K562 (cell line): ENCODE results near the gene GRIA2.

Experiments
- CHD2 ChIP-seq: IDR thresholded peaks from 2 replicates; pipeline ENCODE4 v1.6.1; 2011; ENCODE audit warnings: low read depth, low read length
- CREBBP ChIP-seq: IDR thresholded peaks from one replicate; pipeline ENCODE4 v1.6.1; 2012; ENCODE audit warnings: low read depth, mild to moderate bottlenecking, control low read depth, inconsistent platforms, low read length
- CTCF ChIP-seq, 3 experiments: IDR thresholded peaks in 2 of 3; conservative IDR thresholded peaks in 1 of 3; 2 replicates each; pipeline ENCODE4 v1.5.1; 2011 to 2012; ENCODE audit warnings: low read length in 3 of 3, mild to moderate bottlenecking in 3 of 3, control low read depth in 2 of 3, improper control_type of control experiment in 1 of 3, inconsistent platforms in 1 of 3, low read depth in 1 of 3, mixed read lengths in 1 of 3, moderate library complexity in 1 of 3; ENCODE audit not compliant: insufficient read depth in 2 of 3
- KAT8 ChIP-seq: fragments of 450-650 bp; IDR thresholded peaks from 2 replicates; pipeline ENCODE4 v1.6.1; 2016; ENCODE audit warnings: low read depth, mild to moderate bottlenecking
- MAZ ChIP-seq, 2 experiments: fragments of 450-650 bp in 1 of 2; sonication (generic) in 1 of 2; formaldehyde crosslinking; IDR thresholded peaks in 1 of 2; conservative IDR thresholded peaks in 1 of 2; 2 replicates each; pipeline versions ENCODE4 v1.4.0 to v1.5.0; 2020; ENCODE audit warnings: mild to moderate bottlenecking in 1 of 2, missing genetic modification reagents in 1 of 2
- MTF1 ChIP-seq: fragments of 250-450 bp; sonication (Bioruptor Pico); IDR thresholded peaks from 2 replicates; pipeline ENCODE4 v1.9.0; 2021; ENCODE audit warnings: moderate library complexity, mild to moderate bottlenecking, inconsistent platforms, borderline replicate concordance
- POLR2A ChIP-seq: fragments of 450-650 bp; conservative IDR thresholded peaks from 2 replicates; pipeline ENCODE4 v1.6.1; 2016
- SNIP1 ChIP-seq: fragments of 450-650 bp; IDR thresholded peaks from 2 replicates; pipeline ENCODE4 v1.7.1; 2017; ENCODE audit warnings: low read depth, mild to moderate bottlenecking
- ZBTB43 ChIP-seq: sonication (generic); formaldehyde crosslinking; IDR thresholded peaks from 2 replicates; pipeline ENCODE4 v1.8.0; 2023; ENCODE audit warnings: mild to moderate bottlenecking, missing genetic modification reagents
- ZNF143 ChIP-seq: sonication (generic); formaldehyde crosslinking; IDR thresholded peaks from 2 replicates; pipeline ENCODE4 v1.9.0; 2022; ENCODE audit warnings: mild to moderate bottlenecking, missing genetic modification reagents
- ZNF174 ChIP-seq: fragments of 250-450 bp; sonication (Bioruptor Pico); IDR thresholded peaks from 2 replicates; pipeline ENCODE4 v1.4.0; 2020; ENCODE audit warnings: mild to moderate bottlenecking
- TF ChIP-seq, protein P1 (sequence below): fragments of 250-450 bp; sonication (Bioruptor Pico); IDR thresholded peaks from 2 replicates; pipeline ENCODE4 v1.8.0; 2021; ENCODE audit warnings: moderate library complexity, mild to moderate bottlenecking, inconsistent platforms
- TF ChIP-seq, protein P2 (sequence below): sonication (generic); formaldehyde crosslinking; IDR thresholded peaks from 2 replicates; pipeline ENCODE4 v1.8.1; 2022; ENCODE audit warnings: missing genetic modification reagents

- TF ChIP-seq, protein P1, sequence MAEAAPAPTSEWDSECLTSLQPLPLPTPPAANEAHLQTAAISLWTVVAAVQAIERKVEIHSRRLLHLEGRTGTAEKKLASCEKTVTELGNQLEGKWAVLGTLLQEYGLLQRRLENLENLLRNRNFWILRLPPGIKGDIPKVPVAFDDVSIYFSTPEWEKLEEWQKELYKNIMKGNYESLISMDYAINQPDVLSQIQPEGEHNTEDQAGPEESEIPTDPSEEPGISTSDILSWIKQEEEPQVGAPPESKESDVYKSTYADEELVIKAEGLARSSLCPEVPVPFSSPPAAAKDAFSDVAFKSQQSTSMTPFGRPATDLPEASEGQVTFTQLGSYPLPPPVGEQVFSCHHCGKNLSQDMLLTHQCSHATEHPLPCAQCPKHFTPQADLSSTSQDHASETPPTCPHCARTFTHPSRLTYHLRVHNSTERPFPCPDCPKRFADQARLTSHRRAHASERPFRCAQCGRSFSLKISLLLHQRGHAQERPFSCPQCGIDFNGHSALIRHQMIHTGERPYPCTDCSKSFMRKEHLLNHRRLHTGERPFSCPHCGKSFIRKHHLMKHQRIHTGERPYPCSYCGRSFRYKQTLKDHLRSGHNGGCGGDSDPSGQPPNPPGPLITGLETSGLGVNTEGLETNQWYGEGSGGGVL (CRISPR knock-in tag), result no peak
- TF ChIP-seq MTF1 (CRISPR knock-in tag), result no peak
- TF ChIP-seq CTCF (IDR thresholded peaks at IDR 0.05 in 2 of 3, conservative IDR thresholded peaks at IDR 0.05 in 1 of 3; ENCODE audit: insufficient read depth in 2 of 3, low read depth in 1 of 3, low read length in 3 of 3), result no peak
- TF ChIP-seq, protein P2, sequence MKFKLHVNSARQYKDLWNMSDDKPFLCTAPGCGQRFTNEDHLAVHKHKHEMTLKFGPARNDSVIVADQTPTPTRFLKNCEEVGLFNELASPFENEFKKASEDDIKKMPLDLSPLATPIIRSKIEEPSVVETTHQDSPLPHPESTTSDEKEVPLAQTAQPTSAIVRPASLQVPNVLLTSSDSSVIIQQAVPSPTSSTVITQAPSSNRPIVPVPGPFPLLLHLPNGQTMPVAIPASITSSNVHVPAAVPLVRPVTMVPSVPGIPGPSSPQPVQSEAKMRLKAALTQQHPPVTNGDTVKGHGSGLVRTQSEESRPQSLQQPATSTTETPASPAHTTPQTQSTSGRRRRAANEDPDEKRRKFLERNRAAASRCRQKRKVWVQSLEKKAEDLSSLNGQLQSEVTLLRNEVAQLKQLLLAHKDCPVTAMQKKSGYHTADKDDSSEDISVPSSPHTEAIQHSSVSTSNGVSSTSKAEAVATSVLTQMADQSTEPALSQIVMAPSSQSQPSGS (CRISPR knock-in tag), result no peak
- no peak for TF ChIP-seq ZNF174
- no peak for TF ChIP-seq MAZ (CRISPR knock-in tag; conservative IDR thresholded peaks at IDR 0.05 in 1 of 2, IDR thresholded peaks at IDR 0.05 in 1 of 2)
- no peak for TF ChIP-seq CREBBP
- TF ChIP-seq SNIP1, result no peak
- no peak for TF ChIP-seq ZBTB43 (CRISPR knock-in tag)
- no peak for TF ChIP-seq KAT8
- no peak for TF ChIP-seq POLR2A
- TF ChIP-seq ZNF143 (CRISPR knock-in tag), result no peak
- TF ChIP-seq CHD2, result no peak
These were observed 137.4 kb downstream of the GRIA2 start for GRCh38 chr4:157357887-157358286.
